Ishikawa (cell line): ENCODE data around the gene RPL4.

Experiments
- CEBPB ChIP-seq: IDR thresholded peaks from 2 replicates; pipeline ENCODE4 v1.6.1; 2012
- CREB1 ChIP-seq: IDR thresholded peaks from 2 replicates; pipeline ENCODE4 v1.6.1; 2012; ENCODE audit warnings: low read depth
- EP300 ChIP-seq: IDR thresholded peaks from 2 replicates; pipeline ENCODE4 v1.6.1; 2012; ENCODE audit warnings: borderline replicate concordance
- FOXM1 ChIP-seq: IDR thresholded peaks from 2 replicates; pipeline ENCODE4 v1.6.1; 2012; ENCODE audit warnings: low read depth, borderline replicate concordance
- NFIC ChIP-seq: IDR thresholded peaks from 2 replicates; pipeline ENCODE4 v1.6.1; 2012
- RAD21 ChIP-seq: IDR thresholded peaks from 2 replicates; pipeline ENCODE4 v1.6.1; 2012; ENCODE audit warnings: low read depth
- REST ChIP-seq: IDR thresholded peaks from 2 replicates; pipeline ENCODE4 v1.6.1; 2012; ENCODE audit warnings: low read depth, mild to moderate bottlenecking
- TEAD4 ChIP-seq: IDR thresholded peaks from 2 replicates; pipeline ENCODE4 v1.6.1; 2012
- USF1 ChIP-seq: IDR thresholded peaks from 2 replicates; pipeline ENCODE4 v1.6.1; 2012
- YY1 ChIP-seq: IDR thresholded peaks from 2 replicates; pipeline ENCODE4 v1.6.1; 2012; ENCODE audit warnings: low read depth
- ZBTB7A ChIP-seq: IDR thresholded peaks from 2 replicates; pipeline ENCODE4 v1.6.1; 2012; ENCODE audit warnings: low read depth

- TF ChIP-seq NFIC (no peak), YY1 (no peak), USF1 (no peak), CREB1 (no peak), RAD21 (no peak), REST (no peak), ZBTB7A (no peak), EP300 (no peak), CEBPB (no peak), TEAD4 (no peak), FOXM1 (no peak)
These were observed 2.2 kb downstream of the RPL4 start for GRCh38 chr15:66502491-66502890.
